GM18907 (cell line): ENCODE data around the gene GPR141.

Source experiments
- ATAC-seq: cut with Tn5 transposase; IDR thresholded peaks from one replicate; pipeline ENCODE4 v1.9.1; 2021; ENCODE audit warnings: mild to moderate bottlenecking, moderate library complexity; ENCODE audit not compliant: unreplicated experiment

Gene GPR141

DNA sequence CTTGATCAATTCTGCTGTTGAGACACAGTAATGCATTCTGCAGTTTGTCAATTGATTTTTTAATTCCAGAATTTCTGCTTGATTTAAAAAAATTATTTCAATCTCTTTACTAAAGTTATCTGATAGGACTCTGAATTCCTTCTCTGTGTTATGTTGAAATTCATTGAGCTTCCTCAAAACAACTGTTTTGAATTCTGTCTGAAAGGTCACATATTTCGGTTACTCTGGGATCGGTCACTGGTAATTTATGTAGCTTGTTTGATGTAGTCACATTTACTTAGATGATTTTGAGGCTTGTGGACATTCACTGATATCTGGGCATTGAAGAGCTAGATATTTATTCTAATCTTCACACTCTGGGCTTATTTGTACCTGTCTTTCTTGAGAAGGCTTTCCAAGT lies 97.6 kb downstream of the GPR141 start:
- ATAC-seq: no peak

DNA sequence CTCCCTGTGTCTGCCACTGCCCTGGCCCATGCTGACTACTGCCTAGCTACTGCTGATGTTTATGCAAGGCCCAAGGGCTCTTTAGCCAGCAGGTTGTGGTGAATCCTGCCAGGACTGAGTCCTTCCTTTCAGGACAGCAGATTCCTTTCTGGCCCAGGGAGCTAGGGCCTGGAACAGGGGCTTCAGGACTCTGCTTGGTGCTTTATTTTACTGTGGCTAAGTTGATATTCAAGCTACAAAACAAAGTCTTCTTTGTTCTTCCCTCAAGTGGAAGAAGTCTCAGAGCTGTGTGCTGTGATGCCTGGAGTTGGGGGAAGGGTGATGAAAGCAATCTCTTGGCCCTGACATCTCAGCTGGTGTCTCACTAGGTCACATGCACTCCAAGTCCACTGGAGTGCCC lies 98.6 kb downstream of the GPR141 start:
- no peak for ATAC-seq

DNA sequence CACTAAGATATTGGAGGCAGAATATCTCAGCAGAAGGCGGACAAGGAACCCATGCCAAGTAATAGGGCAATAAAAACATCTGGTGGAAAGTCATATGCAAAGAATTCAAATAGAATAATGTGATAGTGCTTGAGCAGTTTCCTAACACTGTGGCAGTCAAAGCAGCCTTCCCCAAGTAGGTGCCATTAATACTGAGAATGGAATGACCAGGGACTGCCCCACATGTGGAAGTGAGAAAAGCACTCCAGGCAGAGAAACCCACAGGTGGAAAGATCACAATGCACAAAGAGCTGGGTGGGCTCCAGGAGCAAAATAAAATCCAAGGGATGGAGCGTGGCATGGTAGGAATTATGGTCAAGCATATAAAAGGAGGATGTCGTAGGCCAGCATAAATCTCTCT lies 100.4 kb downstream of the GPR141 start:
- no peak for ATAC-seq

DNA sequence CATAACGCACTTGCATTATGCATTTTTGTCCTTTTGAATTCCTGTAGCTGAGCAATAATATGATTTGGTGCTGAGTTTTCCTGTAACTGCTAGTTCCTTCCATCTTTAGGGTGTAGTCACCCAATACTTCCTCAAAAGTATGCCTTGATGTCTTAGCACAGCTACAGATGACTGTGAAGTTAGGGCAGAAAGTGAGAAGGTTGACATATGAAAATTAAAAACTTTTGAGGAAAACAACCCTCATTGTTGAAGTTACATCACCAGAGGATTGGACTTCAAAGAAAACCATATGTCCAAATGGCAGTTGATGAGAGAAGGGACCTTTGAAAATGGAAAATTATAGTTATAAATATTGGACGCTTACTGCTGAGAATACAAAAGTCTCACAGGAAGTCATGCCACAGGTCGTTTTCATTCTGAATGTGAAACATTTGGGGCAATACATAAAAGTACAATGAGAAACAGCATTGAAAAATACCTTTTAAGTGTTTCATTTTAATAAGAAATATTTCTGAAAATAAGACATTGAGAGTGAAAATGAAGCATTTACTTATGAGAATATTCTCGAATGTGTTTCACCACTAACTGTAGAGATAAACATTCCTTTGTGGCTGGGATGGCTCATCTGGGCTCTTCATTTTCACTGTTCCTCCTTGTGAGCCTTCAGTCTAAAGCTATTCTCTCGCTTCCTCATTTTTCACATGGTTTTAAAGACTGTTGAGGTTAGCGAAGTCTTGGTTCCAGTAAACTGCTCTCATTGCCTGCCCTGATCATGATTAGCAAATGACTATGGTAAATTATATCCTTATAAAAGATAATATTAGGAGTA lies 103.4 kb downstream of the GPR141 start:
- peak; percentile 91 for ATAC-seq
